ENCODE results near the gene SDCCAG8.
A peak's percentile ranks its signal among the peaks of the same experiment; 100 is the strongest.

SDCCAG8 gene

DNA sequence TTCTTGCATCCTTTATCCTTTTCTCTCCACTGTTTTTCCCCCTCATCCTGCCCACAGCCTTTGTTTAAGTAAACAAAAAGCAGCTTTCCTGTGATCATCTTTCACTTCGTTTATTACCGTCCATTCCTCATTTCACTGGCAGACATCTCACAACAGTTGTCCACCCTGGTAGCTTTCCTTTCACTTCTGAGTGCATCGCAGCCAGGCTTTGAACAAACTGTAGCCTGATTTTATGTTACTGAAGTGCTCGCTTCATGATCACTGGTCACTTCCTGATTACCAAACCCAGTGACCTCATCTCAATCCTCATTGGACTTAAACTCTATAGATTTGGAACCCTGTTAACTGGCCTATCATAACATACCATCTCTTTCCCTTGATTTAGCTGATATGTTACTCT is 67.7 kb downstream of the SDCCAG8 start:
- no peak overlapping the region for H3K9ac ChIP-seq (ENCODE audit: low read length)
- H4K20me1 ChIP-seq (ENCODE audit: insufficient read depth, low read length) = no peaks in the 10 kb centered on the region
- H3K4me1 ChIP-seq (ENCODE audit: low read length) = peaks cover 5% of the 10 kb centered on the region
- H3K4me2 ChIP-seq (ENCODE audit: low read length) = no peak overlapping the region
- H3K36me3 ChIP-seq (replicated peaks; ENCODE audit: low read depth, low read length) = no peaks in the 10 kb centered on the region
- no peak overlapping the region for H3K27ac ChIP-seq (ENCODE audit: low read length)
- H3K79me2 ChIP-seq (ENCODE audit: low read length) = no peaks in the 10 kb centered on the region
- H2AFZ ChIP-seq (ENCODE audit: low read depth, low read length) = no peak overlapping the region
- H3K9me3 ChIP-seq (ENCODE audit: insufficient read depth, low read length) = no peaks in the 10 kb centered on the region
- TF ChIP-seq, protein P1, sequence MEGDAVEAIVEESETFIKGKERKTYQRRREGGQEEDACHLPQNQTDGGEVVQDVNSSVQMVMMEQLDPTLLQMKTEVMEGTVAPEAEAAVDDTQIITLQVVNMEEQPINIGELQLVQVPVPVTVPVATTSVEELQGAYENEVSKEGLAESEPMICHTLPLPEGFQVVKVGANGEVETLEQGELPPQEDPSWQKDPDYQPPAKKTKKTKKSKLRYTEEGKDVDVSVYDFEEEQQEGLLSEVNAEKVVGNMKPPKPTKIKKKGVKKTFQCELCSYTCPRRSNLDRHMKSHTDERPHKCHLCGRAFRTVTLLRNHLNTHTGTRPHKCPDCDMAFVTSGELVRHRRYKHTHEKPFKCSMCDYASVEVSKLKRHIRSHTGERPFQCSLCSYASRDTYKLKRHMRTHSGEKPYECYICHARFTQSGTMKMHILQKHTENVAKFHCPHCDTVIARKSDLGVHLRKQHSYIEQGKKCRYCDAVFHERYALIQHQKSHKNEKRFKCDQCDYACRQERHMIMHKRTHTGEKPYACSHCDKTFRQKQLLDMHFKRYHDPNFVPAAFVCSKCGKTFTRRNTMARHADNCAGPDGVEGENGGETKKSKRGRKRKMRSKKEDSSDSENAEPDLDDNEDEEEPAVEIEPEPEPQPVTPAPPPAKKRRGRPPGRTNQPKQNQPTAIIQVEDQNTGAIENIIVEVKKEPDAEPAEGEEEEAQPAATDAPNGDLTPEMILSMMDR (IDR thresholded peaks at IDR 0.05; ENCODE audit: low read depth, low read length) = no peak
- TF ChIP-seq EZH2phosphoT487 (IDR thresholded peaks at IDR 0.05; ENCODE audit: low read depth) = no peak
- H3K4me3 ChIP-seq (ENCODE audit: low read length) = no peak overlapping the region
- no peaks in the 10 kb centered on the region for H3K27me3 ChIP-seq (ENCODE audit: low read depth, low read length)

DNA sequence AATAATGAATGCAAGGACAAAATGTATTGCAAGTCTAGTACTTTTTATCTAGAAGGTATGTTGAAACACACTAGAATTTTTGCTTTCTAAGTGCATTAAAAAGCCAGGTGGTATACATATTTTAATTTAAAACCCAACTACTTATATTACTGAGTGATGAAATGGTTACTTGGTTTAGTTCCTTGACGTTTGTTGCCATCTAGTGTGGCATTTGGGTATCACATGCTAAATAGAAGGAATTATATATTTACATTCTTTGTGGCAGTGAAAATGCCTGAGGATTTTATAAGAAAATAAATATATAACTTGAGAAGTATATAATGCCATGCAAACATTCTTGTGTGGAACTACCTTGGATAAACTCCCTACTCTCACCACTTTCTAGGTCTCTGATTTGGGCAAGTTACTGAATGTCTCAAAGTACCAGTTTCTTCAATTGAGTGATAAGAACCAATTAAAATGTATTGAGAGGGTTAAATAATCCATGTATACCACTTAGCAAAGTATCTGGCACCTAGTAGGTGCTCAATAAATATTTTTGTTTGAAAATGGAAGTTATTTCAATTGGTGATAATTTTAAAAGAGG is 69.6 kb downstream of the SDCCAG8 start:
- no peak overlapping the region for H3K4me2 ChIP-seq (ENCODE audit: low read length)
- no peaks in the 10 kb centered on the region for H3K4me1 ChIP-seq (ENCODE audit: low read length)
- H4K20me1 ChIP-seq (ENCODE audit: insufficient read depth, low read length) = no peaks in the 10 kb centered on the region
- no peak overlapping the region for H3K9ac ChIP-seq (ENCODE audit: low read length)
- H3K27me3 ChIP-seq (ENCODE audit: low read depth, low read length) = no peaks in the 10 kb centered on the region
- H3K9me3 ChIP-seq (ENCODE audit: insufficient read depth, low read length) = no peaks in the 10 kb centered on the region
- TF ChIP-seq EZH2phosphoT487 (IDR thresholded peaks at IDR 0.05; ENCODE audit: low read depth) = no peak
- TF ChIP-seq, protein P1 (IDR thresholded peaks at IDR 0.05; ENCODE audit: low read depth, low read length) = peak; percentile 86
- no peaks in the 10 kb centered on the region for H3K79me2 ChIP-seq (ENCODE audit: low read length)
- H3K27ac ChIP-seq (ENCODE audit: low read length) = no peak overlapping the region
- H3K36me3 ChIP-seq (replicated peaks; ENCODE audit: low read depth, low read length) = no peaks in the 10 kb centered on the region
- H2AFZ ChIP-seq (ENCODE audit: low read depth, low read length) = no peak overlapping the region
- no peak overlapping the region for H3K4me3 ChIP-seq (ENCODE audit: low read length)

DNA sequence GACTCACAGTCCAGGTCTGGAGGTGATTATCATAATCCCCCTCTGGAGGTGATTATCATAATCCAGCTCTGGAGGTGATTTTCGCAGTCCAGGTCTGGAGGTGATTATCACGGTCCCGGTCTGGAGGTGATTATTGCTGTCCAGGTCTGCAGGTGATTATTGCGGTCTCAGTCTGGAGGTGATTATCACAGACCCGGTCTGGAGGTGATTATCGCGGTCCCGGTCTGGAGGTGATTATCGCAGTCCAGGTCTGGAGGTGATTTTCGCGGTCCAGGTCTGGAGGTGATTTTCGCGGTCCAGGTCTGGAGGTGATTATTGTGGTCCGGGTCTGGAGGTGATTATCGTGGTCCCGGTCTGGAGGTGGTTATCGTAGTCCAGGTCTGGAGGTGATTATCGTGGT is 76.6 kb downstream of the SDCCAG8 start:
- Histone ChIP-seq H4K20me1 (ENCODE audit: insufficient read depth, low read length) (peaks cover 8% of the 10 kb centered on the region; the same call in 1 of the 2 replicates), H3K27me3 (ENCODE audit: low read depth, low read length) (no peaks in the 10 kb centered on the region), H3K36me3 (replicated peaks; ENCODE audit: low read depth, low read length) (peaks cover 3% of the 10 kb centered on the region), H3K4me1 (ENCODE audit: low read length) (peaks cover 10% of the 10 kb centered on the region), H3K4me2 (ENCODE audit: low read length) (no peak overlapping the region), H2AFZ (ENCODE audit: low read depth, low read length) (no peak overlapping the region), H3K27ac (ENCODE audit: low read length) (no peak overlapping the region), H3K79me2 (ENCODE audit: low read length) (no peaks in the 10 kb centered on the region), H3K4me3 (ENCODE audit: low read length) (no peak overlapping the region), H3K9me3 (ENCODE audit: insufficient read depth, low read length) (no peaks in the 10 kb centered on the region), H3K9ac (ENCODE audit: low read length) (no peak overlapping the region)
- no peak for TF ChIP-seq EZH2phosphoT487 (IDR thresholded peaks at IDR 0.05; ENCODE audit: low read depth)
- TF ChIP-seq, protein P1 (IDR thresholded peaks at IDR 0.05; ENCODE audit: low read depth, low read length) = no peak

- Histone ChIP-seq H4K20me1 (ENCODE audit: insufficient read depth, low read length) (peaks cover 8% of the 10 kb centered on the region; the same call in 1 of the 2 replicates), H3K79me2 (ENCODE audit: low read length) (no peaks in the 10 kb centered on the region), H3K4me3 (ENCODE audit: low read length) (no peak overlapping the region), H3K36me3 (replicated peaks; ENCODE audit: low read depth, low read length) (peaks cover 3% of the 10 kb centered on the region), H3K4me2 (ENCODE audit: low read length) (no peak overlapping the region), H3K4me1 (ENCODE audit: low read length) (peaks cover 10% of the 10 kb centered on the region), H3K27ac (ENCODE audit: low read length) (no peak overlapping the region), H3K9ac (ENCODE audit: low read length) (no peak overlapping the region), H2AFZ (ENCODE audit: low read depth, low read length) (no peak overlapping the region), H3K27me3 (ENCODE audit: low read depth, low read length) (no peaks in the 10 kb centered on the region), H3K9me3 (ENCODE audit: insufficient read depth, low read length) (no peaks in the 10 kb centered on the region)
- TF ChIP-seq, protein P1 (IDR thresholded peaks at IDR 0.05; ENCODE audit: low read depth, low read length) = no peak
- no peak for TF ChIP-seq EZH2phosphoT487 (IDR thresholded peaks at IDR 0.05; ENCODE audit: low read depth)
Observed at GRCh38 chr1:243335292-243335691, 79.5 kb downstream of the SDCCAG8 start.
